Fibroblast of lung (primary cell): ENCODE measurements around the gene SDK2. TPM values are rescaled to one million over a fixed set of nuclear protein-coding genes. Genes with fewer than 3 reads are reported as not detected.

ENCODE experiments used
- DNase-seq, 2 donors: peaks; one replicate each; pipeline versions ENCODE4 v3.0.0 to v3.0.0-alpha.2; 2010; ENCODE audit warnings: low read depth in 2 of 2
- H2AFZ ChIP-seq: 2 replicates; pipeline ENCODE4 v1.5.1; 2012; ENCODE audit warnings: low read length, control low read depth, inconsistent platforms
- H3K27ac ChIP-seq: 2 replicates; pipeline ENCODE4 v1.5.1; 2011; ENCODE audit warnings: low read length, control low read depth; ENCODE audit not compliant: insufficient read depth
- H3K27me3 ChIP-seq: 2 replicates; pipeline ENCODE4 v1.5.1; 2011; ENCODE audit warnings: mild to moderate bottlenecking, low read length; ENCODE audit not compliant: control insufficient read depth, insufficient read depth
- H3K36me3 ChIP-seq: 2 replicates; pipeline ENCODE4 v1.5.1; 2011; ENCODE audit warnings: low read length; ENCODE audit not compliant: control insufficient read depth, insufficient read depth
- H3K4me1 ChIP-seq: 2 replicates; pipeline ENCODE4 v1.5.1; 2011; ENCODE audit warnings: low read length; ENCODE audit not compliant: control insufficient read depth, insufficient read depth; ENCODE audit errors: extremely low read depth
- H3K4me2 ChIP-seq: 2 replicates; pipeline ENCODE4 v1.5.1; 2011; ENCODE audit warnings: low read length, control low read depth; ENCODE audit not compliant: insufficient read depth; ENCODE audit errors: extremely low read depth
- H3K4me3 ChIP-seq, 4 experiments: fragments of 200-600 bp in 1 of 4; sonication (generic) in 1 of 4; replicated peaks in 1 of 4; 2 replicates each; pipeline ENCODE4 v1.5.1; 2011 to 2016; ENCODE audit warnings: low read length in 4 of 4, low read depth in 3 of 4, mild to moderate bottlenecking in 3 of 4, control low read depth in 2 of 4, inconsistent platforms in 1 of 4, mixed read lengths in 1 of 4; ENCODE audit not compliant: insufficient read depth in 1 of 4; ENCODE audit errors: control extremely low read depth in 1 of 4
- H3K79me2 ChIP-seq: 2 replicates; pipeline ENCODE4 v1.5.1; 2012; ENCODE audit warnings: mild to moderate bottlenecking, low read length, inconsistent platforms; ENCODE audit not compliant: control insufficient read depth, insufficient read depth
- H3K9ac ChIP-seq: 2 replicates; pipeline ENCODE4 v1.5.1; 2011; ENCODE audit warnings: mild to moderate bottlenecking, low read length, control low read depth; ENCODE audit not compliant: insufficient read depth
- H3K9me3 ChIP-seq: 2 replicates; pipeline ENCODE4 v1.5.1; 2012; ENCODE audit warnings: low read depth, low read length; ENCODE audit not compliant: control insufficient read depth, insufficient read depth
- H4K20me1 ChIP-seq: 2 replicates; pipeline ENCODE4 v1.5.1; 2011; ENCODE audit warnings: low read length; ENCODE audit not compliant: control insufficient read depth, insufficient read depth; ENCODE audit errors: extremely low read depth
- CTCF ChIP-seq, 2 donors: IDR thresholded peaks in 1 of 2; conservative IDR thresholded peaks in 1 of 2; 1 replicate in 1 of 2; 2 replicates in 1 of 2; pipeline ENCODE4 v1.5.1; 2011 to 2012; ENCODE audit warnings: low read length in 2 of 2, control low read depth in 1 of 2, inconsistent platforms in 1 of 2, low read depth in 1 of 2, mild to moderate bottlenecking in 1 of 2
- EZH2 ChIP-seq: IDR thresholded peaks from 2 replicates; pipeline ENCODE4 v1.5.1; 2012; ENCODE audit warnings: low read length, control low read depth, mild to moderate bottlenecking; ENCODE audit errors: missing control alignments
- polyA plus RNA-seq, 2 donors: library from polyadenylated mRNA; depleted of rRNA in 1 of 2; stranded (reverse) in 1 of 2; unstranded in 1 of 2; fragments of >200 nt; gene quantifications; 2 replicates each; pipeline ENCODE4 v1.2.1, GENCODE V29; 2011 to 2012; ENCODE audit warnings: missing spikeins in 1 of 2
- total RNA-seq: library from RNA; depleted of rRNA; stranded (reverse); fragments of >200 nt; gene quantifications from 2 replicates; pipeline ENCODE4 v1.2.1, GENCODE V29; 2014

The SDK2 gene
- total and polyA plus RNA-seq, 2 donors (not counting 1 experiment from before 2014, with no cell fraction given): under 0.01 to 0.01 TPM

- no peak overlapping the region for H2AFZ ChIP-seq
- no peaks in the 10 kb centered on the region for H3K79me2 ChIP-seq
- no peak overlapping the region for H3K4me2 ChIP-seq
- H3K4me1 ChIP-seq: no peaks in the 10 kb centered on the region
- no peak for TF ChIP-seq EZH2
- TF ChIP-seq CTCF (conservative IDR thresholded peaks at IDR 0.05 in 1 of 2, IDR thresholded peaks at IDR 0.05 in 1 of 2; ENCODE audit: low read depth in 1 of 2, low read length in 2 of 2): no peak
- no peak overlapping the region for H3K27ac ChIP-seq
- H3K36me3 ChIP-seq: no peaks in the 10 kb centered on the region
- no peaks in the 10 kb centered on the region for H3K27me3 ChIP-seq
- no peaks in the 10 kb centered on the region for H4K20me1 ChIP-seq
- H3K9ac ChIP-seq: no peak overlapping the region
- no peaks in the 10 kb centered on the region for H3K9me3 ChIP-seq
- DNase-seq: no peak
- no peak overlapping the region for H3K4me3 ChIP-seq
These were observed 26.7 kb downstream of the SDK2 start for GRCh38 chr17:73617501-73617900.

GRCh38 chr17:73616873-73617404 lies 27.3 kb downstream of the SDK2 start:
- no peak overlapping the region for H3K9ac ChIP-seq
- H3K4me2 ChIP-seq: no peak overlapping the region
- no peak for DNase-seq
- TF ChIP-seq CTCF (conservative IDR thresholded peaks at IDR 0.05 in 1 of 2, IDR thresholded peaks at IDR 0.05 in 1 of 2; ENCODE audit: low read depth in 1 of 2, low read length in 2 of 2) (no peak), EZH2 (no peak)
- no peaks in the 10 kb centered on the region for H3K27me3 ChIP-seq
- H3K27ac ChIP-seq: no peak overlapping the region
- no peak overlapping the region for H2AFZ ChIP-seq
- no peaks in the 10 kb centered on the region for H3K79me2 ChIP-seq
- no peaks in the 10 kb centered on the region for H3K9me3 ChIP-seq
- no peaks in the 10 kb centered on the region for H3K4me1 ChIP-seq
- H4K20me1 ChIP-seq: no peaks in the 10 kb centered on the region
- no peaks in the 10 kb centered on the region for H3K36me3 ChIP-seq
- no peak overlapping the region for H3K4me3 ChIP-seq

- H3K9me3 ChIP-seq: no peaks in the 10 kb centered on the region
- no peak overlapping the region for H3K9ac ChIP-seq
- H3K4me1 ChIP-seq: no peaks in the 10 kb centered on the region
- H3K4me2 ChIP-seq: no peak overlapping the region
- H3K36me3 ChIP-seq: no peaks in the 10 kb centered on the region
- no peaks in the 10 kb centered on the region for H3K79me2 ChIP-seq
- H3K27me3 ChIP-seq: no peaks in the 10 kb centered on the region
- H3K27ac ChIP-seq: no peak overlapping the region
- TF ChIP-seq EZH2 (no peak), CTCF (conservative IDR thresholded peaks at IDR 0.05 in 1 of 2, IDR thresholded peaks at IDR 0.05 in 1 of 2; ENCODE audit: low read depth in 1 of 2, low read length in 2 of 2) (no peak)
- no peak overlapping the region for H3K4me3 ChIP-seq
- no peak overlapping the region for H2AFZ ChIP-seq
- H4K20me1 ChIP-seq: no peaks in the 10 kb centered on the region
- DNase-seq: no peak
These were observed 27.9 kb downstream of the SDK2 start for GRCh38 chr17:73616120-73616872.
